ENCODE results near the gene ADAMTS10.
A peak's percentile ranks its signal among the peaks of the same experiment; 100 is the strongest.
"Not testable (repeated sequence)": the region's sequence is repeated elsewhere in the genome, so short reads cannot be mapped to it uniquely, and the experiment has no call there.

The ADAMTS10 gene

GRCh38 chr19:8589177-8589714, 21.3 kb downstream of the ADAMTS10 start:
- DNase-seq = no peak

- DNase-seq = peak; percentile 71
Measured at GRCh38 chr19:8585894-8586750, 24.4 kb downstream of the ADAMTS10 start.

GRCh38 chr19:8584965-8585893, 25.3 kb downstream of the ADAMTS10 start:
- DNase-seq = no peak

GRCh38 chr19:8580710-8581281, 29.7 kb downstream of the ADAMTS10 start:
- DNase-seq = peak; percentile 83

- DNase-seq = peak; percentile 86
Measured at GRCh38 chr19:8578642-8579265, 31.8 kb downstream of the ADAMTS10 start.

GRCh38 chr19:8577741-8578140, 32.8 kb downstream of the ADAMTS10 start:
- DNase-seq = no peak

- DNase-seq = no peak
Measured at GRCh38 chr19:8577247-8577646, 33.3 kb downstream of the ADAMTS10 start, which contains the start of gene MYO1F. TSS of gene MYO1F (minus strand) at chr19:8577442. CDS start at chr19:8577309, 133 bp downstream.

GRCh38 chr19:8576273-8576993, 34.1 kb downstream of the ADAMTS10 start:
- DNase-seq = peak; percentile 33

- DNase-seq = peak; percentile 59
Measured at GRCh38 chr19:8575467-8575997, 35.0 kb downstream of the ADAMTS10 start.

GRCh38 chr19:8574619-8574922, 35.9 kb downstream of the ADAMTS10 start:
- not testable (repeated sequence) for DNase-seq

- DNase-seq = peak; percentile 43
Measured at GRCh38 chr19:8573316-8573715, 37.2 kb downstream of the ADAMTS10 start.

- DNase-seq = peak; percentile 51
Measured at GRCh38 chr19:8571006-8571411, 39.5 kb downstream of the ADAMTS10 start.

- peak; percentile 69 for DNase-seq
Measured at GRCh38 chr19:8569066-8569771, 41.3 kb downstream of the ADAMTS10 start.

GRCh38 chr19:8567522-8568172, 42.9 kb downstream of the ADAMTS10 start:
- no peak for DNase-seq

- no peak for DNase-seq
Measured at GRCh38 chr19:8566855-8567254, 43.7 kb downstream of the ADAMTS10 start.

GRCh38 chr19:8564866-8565265, 45.6 kb downstream of the ADAMTS10 start:
- DNase-seq = not testable (repeated sequence)

- DNase-seq = no peak
Measured at GRCh38 chr19:8561075-8561764, 49.3 kb downstream of the ADAMTS10 start.

- no peak for DNase-seq
Measured at GRCh38 chr19:8558325-8558724, 52.2 kb downstream of the ADAMTS10 start.

GRCh38 chr19:8557642-8558238, 52.8 kb downstream of the ADAMTS10 start:
- no peak for DNase-seq
